ENCODE data around the gene SUPT20HL1. TPM values are rescaled to one million over a fixed set of nuclear protein-coding genes. Genes with fewer than 3 reads are reported as not detected.
"Not testable (repeated sequence)": the region's sequence is repeated elsewhere in the genome, so short reads cannot be mapped to it uniquely, and the experiment has no call there.

Gene SUPT20HL1
- total and polyA plus RNA-seq, 3 experiments from 2014 or later: 0.10 TPM; not detected in 2

GRCh38 chrX:24366762-24367400 lies 6.4 kb downstream of the SUPT20HL1 start:
- H3K4me3 ChIP-seq (ENCODE audit: low read length); H3K36me3 Mint-ChIP-seq; H3K4me1 ChIP-seq (ENCODE audit: insufficient read depth, low read length); H3K27ac ChIP-seq (ENCODE audit: low read depth, low read length); H3K36me3 ChIP-seq (ENCODE audit: insufficient read depth, low read length); H3K9me3 ChIP-seq (ENCODE audit: low read length); DNase-seq; H3K9me3 Mint-ChIP-seq; H3K27me3 ChIP-seq (ENCODE audit: insufficient read depth, low read length, poor library complexity, severe bottlenecking); CTCF ChIA-PET; H3K4me3 Mint-ChIP-seq; POLR2A ChIA-PET: not testable (repeated sequence)
- Mint-ChIP-seq H3K27ac (peak overlapping the region in 1 of 8 donors; percentile 9), H3K27me3 (peaks cover 3 to 16% of the 10 kb centered on the region in 2 donors), H3K4me1 (peaks cover 6 to 17% (median 8%) of the 10 kb centered on the region in 3 donors)

- H3K9me3 Mint-ChIP-seq: no peaks in the 10 kb centered on the region
- DNase-seq: no peak
- Histone ChIP-seq H3K36me3 (ENCODE audit: insufficient read depth, low read length) (no peaks in the 10 kb centered on the region), H3K27ac (ENCODE audit: low read depth, low read length) (no peak overlapping the region), H3K27me3 (ENCODE audit: insufficient read depth, low read length, poor library complexity, severe bottlenecking) (no peaks in the 10 kb centered on the region), H3K4me3 (ENCODE audit: low read length) (no peak overlapping the region), H3K9me3 (ENCODE audit: low read length) (no peaks in the 10 kb centered on the region), H3K4me1 (ENCODE audit: insufficient read depth, low read length) (no peaks in the 10 kb centered on the region)
- CTCF ChIA-PET: interaction anchor here (2.2 to 2.4 kb wide), 3 partner anchors 11 to 130 kb away, joined by 6 to 12 read pairs (median 7); no protein-coding TSS in a partner anchor
- peaks cover 0 to 4% (median 3%) of the 10 kb centered on the region in 3 donors for H3K36me3 Mint-ChIP-seq
- H3K4me1 Mint-ChIP-seq: peaks cover 6 to 13% (median 8%) of the 10 kb centered on the region in 3 donors
- POLR2A ChIA-PET: no interaction called here
- no peak overlapping the region for H3K4me3 Mint-ChIP-seq
- peaks cover 3 to 25% of the 10 kb centered on the region in 2 donors for H3K27me3 Mint-ChIP-seq
- no peak overlapping the region for H3K27ac Mint-ChIP-seq
Measured at GRCh38 chrX:24369816-24370215, 9.4 kb downstream of the SUPT20HL1 start.

GRCh38 chrX:24371391-24371972 lies 11.0 kb downstream of the SUPT20HL1 start:
- H3K4me1 ChIP-seq (ENCODE audit: insufficient read depth, low read length): no peaks in the 10 kb centered on the region
- H3K36me3 ChIP-seq (ENCODE audit: insufficient read depth, low read length): no peaks in the 10 kb centered on the region
- Mint-ChIP-seq H3K27ac (peak overlapping the region in 2 of 8 donors; percentile 49 to 61), H3K27me3 (peaks cover 6 to 19% of the 10 kb centered on the region in 2 donors), H3K4me1 (peaks cover 6 to 9% (median 8%) of the 10 kb centered on the region in 3 donors), H3K4me3 (peak overlapping the region in 6 of 7 donors; percentile 43 to 80 (median 59)), H3K36me3 (peaks cover 0 to 4% (median 3%) of the 10 kb centered on the region in 3 donors), H3K9me3 (no peaks in the 10 kb centered on the region)
- H3K27ac ChIP-seq (ENCODE audit: low read depth, low read length): no peak overlapping the region
- H3K9me3 ChIP-seq (ENCODE audit: low read length): no peaks in the 10 kb centered on the region
- H3K4me3 ChIP-seq (ENCODE audit: low read length): no peak overlapping the region
- ChIA-PET CTCF (interaction anchor here (0.6 to 2.4 kb wide), 10 partner anchors 9 to 773 kb away, joined by 3 to 12 read pairs (median 4); no protein-coding TSS in a partner anchor), POLR2A (no interaction called here)
- peak; percentile 25 to 66 (median 44) for DNase-seq
- H3K27me3 ChIP-seq (ENCODE audit: insufficient read depth, low read length, poor library complexity, severe bottlenecking): no peaks in the 10 kb centered on the region

GRCh38 chrX:24372021-24372763 lies 11.8 kb downstream of the SUPT20HL1 start:
- ChIA-PET POLR2A (no interaction called here), CTCF (interaction anchor here (0.6 to 2.3 kb wide), 8 partner anchors 8 to 772 kb away, joined by 3 to 12 read pairs (median 3); no protein-coding TSS in a partner anchor)
- Mint-ChIP-seq H3K9me3 (no peaks in the 10 kb centered on the region), H3K27ac (no peak overlapping the region), H3K4me3 (no peak overlapping the region), H3K36me3 (peaks cover 0 to 4% (median 3%) of the 10 kb centered on the region in 3 donors), H3K27me3 (peaks cover 6 to 19% of the 10 kb centered on the region in 2 donors), H3K4me1 (peaks cover 6 to 9% (median 8%) of the 10 kb centered on the region in 3 donors)
- Histone ChIP-seq H3K4me1 (ENCODE audit: insufficient read depth, low read length) (no peaks in the 10 kb centered on the region), H3K27ac (ENCODE audit: low read depth, low read length) (no peak overlapping the region), H3K4me3 (ENCODE audit: low read length) (no peak overlapping the region), H3K36me3 (ENCODE audit: insufficient read depth, low read length) (no peaks in the 10 kb centered on the region), H3K27me3 (ENCODE audit: insufficient read depth, low read length, poor library complexity, severe bottlenecking) (no peaks in the 10 kb centered on the region), H3K9me3 (ENCODE audit: low read length) (no peaks in the 10 kb centered on the region)
- no peak for DNase-seq

- CTCF ChIA-PET: no interaction called here
- no peaks in the 10 kb centered on the region for H3K9me3 Mint-ChIP-seq
- Histone ChIP-seq H3K4me1 (ENCODE audit: insufficient read depth, low read length) (no peaks in the 10 kb centered on the region), H3K27ac (ENCODE audit: low read depth, low read length) (no peak overlapping the region), H3K4me3 (ENCODE audit: low read length) (no peak overlapping the region), H3K27me3 (ENCODE audit: insufficient read depth, low read length, poor library complexity, severe bottlenecking) (no peaks in the 10 kb centered on the region), H3K36me3 (ENCODE audit: insufficient read depth, low read length) (no peaks in the 10 kb centered on the region), H3K9me3 (ENCODE audit: low read length) (no peaks in the 10 kb centered on the region)
- peaks cover 6 to 20% of the 10 kb centered on the region in 2 donors for H3K27me3 Mint-ChIP-seq
- H3K4me3 Mint-ChIP-seq: no peak overlapping the region
- H3K36me3 Mint-ChIP-seq: peaks cover 0 to 4% (median 3%) of the 10 kb centered on the region in 3 donors
- peaks cover 6 to 9% (median 8%) of the 10 kb centered on the region in 3 donors for H3K4me1 Mint-ChIP-seq
- POLR2A ChIA-PET: no interaction called here
- DNase-seq: no peak
- H3K27ac Mint-ChIP-seq: no peak overlapping the region
Measured at GRCh38 chrX:24375600-24376131, 15.2 kb downstream of the SUPT20HL1 start.

GRCh38 chrX:24376403-24376802 lies 16.0 kb downstream of the SUPT20HL1 start:
- Histone ChIP-seq H3K4me3 (ENCODE audit: low read length) (no peak overlapping the region), H3K27ac (ENCODE audit: low read depth, low read length) (no peak overlapping the region), H3K27me3 (ENCODE audit: insufficient read depth, low read length, poor library complexity, severe bottlenecking) (no peaks in the 10 kb centered on the region), H3K9me3 (ENCODE audit: low read length) (no peaks in the 10 kb centered on the region), H3K4me1 (ENCODE audit: insufficient read depth, low read length) (no peaks in the 10 kb centered on the region), H3K36me3 (ENCODE audit: insufficient read depth, low read length) (no peaks in the 10 kb centered on the region)
- Mint-ChIP-seq H3K36me3 (peaks cover 0 to 4% (median 3%) of the 10 kb centered on the region in 3 donors), H3K27me3 (peaks cover 3 to 16% of the 10 kb centered on the region in 2 donors), H3K4me1 (peaks cover 2 to 4% (median 3%) of the 10 kb centered on the region in 3 donors), H3K27ac (no peak overlapping the region), H3K9me3 (no peaks in the 10 kb centered on the region), H3K4me3 (no peak overlapping the region)
- POLR2A ChIA-PET: no interaction called here
- no peak for DNase-seq
- CTCF ChIA-PET: no interaction called here

GRCh38 chrX:24377195-24377594 lies 16.8 kb downstream of the SUPT20HL1 start:
- Histone ChIP-seq H3K9me3 (ENCODE audit: low read length) (no peaks in the 10 kb centered on the region), H3K4me1 (ENCODE audit: insufficient read depth, low read length) (no peaks in the 10 kb centered on the region), H3K36me3 (ENCODE audit: insufficient read depth, low read length) (no peaks in the 10 kb centered on the region), H3K27me3 (ENCODE audit: insufficient read depth, low read length, poor library complexity, severe bottlenecking) (no peaks in the 10 kb centered on the region), H3K4me3 (ENCODE audit: low read length) (no peak overlapping the region), H3K27ac (ENCODE audit: low read depth, low read length) (no peak overlapping the region)
- no peaks in the 10 kb centered on the region for H3K4me1 Mint-ChIP-seq
- H3K27me3 Mint-ChIP-seq: peaks cover 3 to 15% of the 10 kb centered on the region in 2 donors
- ChIA-PET POLR2A (no interaction called here), CTCF (no interaction called here)
- H3K36me3 Mint-ChIP-seq: peaks cover 0 to 4% (median 3%) of the 10 kb centered on the region in 3 donors
- H3K27ac Mint-ChIP-seq: no peak overlapping the region
- H3K4me3 Mint-ChIP-seq: no peak overlapping the region
- no peak for DNase-seq
- H3K9me3 Mint-ChIP-seq: no peaks in the 10 kb centered on the region

Data from CD8-positive, alpha-beta memory T cell (primary cell).